Activated CD8-positive, alpha-beta memory T cell treated with anti-CD3 and anti-CD28 coated beads, Interleukin-2, amount 50 U/mL, for 48 hours (primary cell): ENCODE measurements around the gene ZIC5.

Experiments
- DNase-seq: peaks from one replicate; pipeline ENCODE4 v3.0.0-alpha.2; 2020

The ZIC5 gene

DNA sequence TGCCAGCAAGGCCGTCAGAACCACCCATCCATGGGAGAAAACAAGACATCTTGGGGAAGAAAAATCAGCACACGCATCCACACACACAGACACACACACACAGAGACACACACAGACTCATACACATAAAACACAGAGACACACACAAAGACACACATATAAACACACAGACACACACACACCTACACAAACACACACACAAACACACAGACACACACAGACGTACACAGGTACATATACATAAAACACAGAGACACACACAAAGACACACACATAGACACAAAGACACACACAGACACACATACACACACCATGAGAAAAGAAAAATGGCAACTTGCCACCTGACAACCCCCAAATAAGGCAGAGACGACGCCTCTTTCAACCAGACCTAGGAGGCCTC lies 40.6 kb downstream of the ZIC5 start:
- DNase-seq, result no peak

DNA sequence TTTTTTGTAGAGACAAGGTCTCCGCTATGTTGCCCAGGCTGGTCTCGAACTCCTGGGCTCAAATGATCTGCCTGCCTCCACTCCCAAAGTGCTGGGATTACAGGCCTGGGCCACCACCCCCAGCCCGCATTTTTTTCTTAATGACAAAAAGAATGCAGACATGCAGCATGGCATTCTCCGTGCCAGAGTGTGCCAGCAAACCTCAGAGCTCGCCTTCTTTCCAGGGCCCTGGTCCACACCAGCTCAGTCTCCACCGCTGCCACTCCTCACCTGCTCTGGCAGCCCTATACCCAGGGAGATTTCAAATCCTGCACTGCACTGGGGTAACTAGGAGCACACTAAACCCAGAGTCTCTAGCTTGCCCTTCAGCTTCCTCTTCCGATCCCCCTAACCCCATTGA lies 41.7 kb downstream of the ZIC5 start:
- no peak for DNase-seq

DNA sequence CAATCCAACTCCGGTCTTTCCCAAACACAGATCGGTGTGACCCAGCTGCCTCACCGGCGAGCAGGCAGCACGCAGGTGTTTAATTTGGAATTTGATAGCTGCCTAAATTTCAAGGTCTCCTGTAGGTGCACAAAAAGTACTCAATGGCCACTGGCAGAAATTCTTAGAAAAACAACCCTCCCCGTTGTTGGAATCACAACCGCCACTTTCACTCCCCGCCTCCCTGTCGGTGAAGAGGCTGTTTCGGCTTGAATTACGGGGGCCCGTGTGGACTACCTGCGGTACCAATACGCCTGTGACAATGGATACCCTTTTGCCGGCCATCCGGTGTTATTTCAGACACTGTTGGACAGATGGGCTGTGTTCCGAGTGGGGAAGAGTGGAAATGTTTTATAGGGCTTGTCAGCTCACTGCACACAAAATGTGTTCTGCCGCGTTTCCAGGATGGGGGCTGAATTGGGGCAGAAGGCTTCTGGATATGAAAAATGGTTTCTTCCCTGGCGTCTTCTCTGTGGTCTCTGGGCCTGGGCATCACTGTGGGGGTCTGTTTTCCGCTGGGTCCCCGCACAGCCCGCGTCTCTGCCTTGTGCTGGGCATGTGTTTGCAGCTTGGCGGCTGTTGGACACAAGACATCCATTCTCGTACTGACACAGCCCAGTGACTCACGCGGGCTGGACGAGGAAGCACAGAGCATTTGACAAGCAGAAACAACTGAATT lies 45.4 kb downstream of the ZIC5 start:
- DNase-seq, result no peak

GRCh38 chr13:99923877-99924582 lies 47.5 kb downstream of the ZIC5 start:
- no peak for DNase-seq

- DNase-seq, result no peak
These were observed 48.7 kb downstream of the ZIC5 start for GRCh38 chr13:99922631-99923404.

GRCh38 chr13:99919132-99919531 lies 52.4 kb downstream of the ZIC5 start:
- no peak for DNase-seq

DNA sequence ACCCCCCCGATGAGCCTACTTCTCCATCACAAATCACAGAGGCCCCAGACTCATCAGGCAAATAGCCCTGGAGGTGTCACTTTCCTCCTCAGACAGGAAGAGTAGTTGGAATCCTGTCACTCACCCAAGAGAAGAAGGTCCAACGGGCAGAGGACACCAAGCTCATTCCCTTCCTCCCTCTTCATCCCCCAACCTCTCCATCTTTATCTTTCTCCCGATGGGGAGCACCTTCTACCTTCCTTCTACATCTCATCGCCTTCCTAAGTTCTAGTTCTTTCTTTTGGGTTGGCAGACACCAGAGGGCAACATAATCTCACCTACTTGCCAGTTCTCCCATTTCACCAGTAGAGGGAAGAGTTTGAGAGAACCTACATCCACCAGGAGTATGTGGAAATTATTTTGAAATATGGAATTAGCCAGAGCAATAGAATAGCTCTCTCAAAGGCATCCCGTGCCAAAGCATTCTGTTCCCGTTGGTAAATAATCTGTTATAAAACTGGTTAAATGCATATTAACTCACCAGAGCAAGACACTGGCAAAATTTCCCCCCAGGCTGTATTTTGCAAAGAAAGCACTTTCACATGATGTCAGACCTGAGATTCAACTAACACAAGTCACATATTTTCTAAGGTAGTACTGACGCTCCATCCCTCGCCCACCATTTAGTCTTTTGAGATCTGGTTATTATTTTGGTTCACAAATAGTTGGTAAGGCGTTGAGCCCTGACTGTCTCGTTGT lies 55.0 kb downstream of the ZIC5 start:
- no peak for DNase-seq

GRCh38 chr13:99913167-99913566 lies 58.4 kb downstream of the ZIC5 start:
- no peak for DNase-seq
